HEK293 (cell line): ENCODE results near the gene IMMP2L.

ENCODE experiments used
- CTCF ChIA-PET: fragments of 350-600 bp; formaldehyde crosslinking; extraction: SDS; loops from one replicate; lab custom pipeline; 2021; ENCODE audit warnings: antibody characterized with exemption; lab: Yijun Ruan, JAX
- POLR2A ChIA-PET: fragments of 300-600 bp; formaldehyde crosslinking; extraction: SDS; loops from one replicate; lab custom pipeline; 2020; ENCODE audit warnings: antibody characterized with exemption, inconsistent platforms; lab: Yijun Ruan, JAX
- H3K27ac ChIP-seq: fragments of 200-500 bp; sonication (Bioruptor generic); 2 replicates; pipeline ENCODE4 v1.5.1; 2014; ENCODE audit warnings: low read depth, low read length, control low read depth, inconsistent platforms; ENCODE audit errors: extremely low read depth
- H3K36me3 ChIP-seq, 2 experiments: fragments of 200-500 bp in 1 of 2; sonication (Bioruptor generic) in 1 of 2; 1 replicate in 1 of 2; 2 replicates in 1 of 2; pipeline ENCODE4 v1.5.1; 2014 to 2017; ENCODE audit warnings: inconsistent platforms in 2 of 2, low read length in 2 of 2; ENCODE audit not compliant: control insufficient read depth in 2 of 2, insufficient read depth in 1 of 2
- H3K4me1 ChIP-seq: fragments of 200-500 bp; sonication (Bioruptor generic); 2 replicates; pipeline ENCODE4 v1.5.1; 2014; ENCODE audit warnings: mild to moderate bottlenecking, low read length, inconsistent platforms; ENCODE audit not compliant: control insufficient read depth, insufficient read depth
- H3K4me3 ChIP-seq: 2 replicates; pipeline ENCODE4 v1.5.1; 2011; ENCODE audit warnings: low read depth, mild to moderate bottlenecking, control low read depth, low read length, moderate library complexity
- H3K9me3 ChIP-seq: fragments of 200-500 bp; sonication (Bioruptor generic); 2 replicates; pipeline ENCODE4 v1.5.1; 2014; ENCODE audit warnings: low read depth, low read length, inconsistent platforms; ENCODE audit not compliant: control insufficient read depth, insufficient read depth
- BCL11B ChIP-seq: fragments of 450-650 bp; formaldehyde crosslinking; IDR thresholded peaks from 2 replicates; pipeline ENCODE4 v1.5.1; 2016; ENCODE audit warnings: low read depth, missing biosample characterization, missing genetic modification characterization
- CTCF ChIP-seq: fragments of 450-650 bp; formaldehyde crosslinking; IDR thresholded peaks from 2 replicates; pipeline ENCODE4 v1.5.1; 2016; ENCODE audit warnings: missing biosample characterization, missing genetic modification characterization
- GFI1B ChIP-seq: fragments of 450-650 bp; formaldehyde crosslinking; IDR thresholded peaks from 2 replicates; pipeline ENCODE4 v1.5.1; 2016; ENCODE audit warnings: missing biosample characterization, missing genetic modification characterization
- HIC1 ChIP-seq: fragments of 450-650 bp; formaldehyde crosslinking; IDR thresholded peaks from 2 replicates; pipeline ENCODE4 v1.5.1; 2016; ENCODE audit warnings: missing biosample characterization, missing genetic modification characterization
- KLF10 ChIP-seq: fragments of 450-650 bp; IDR thresholded peaks from 2 replicates; pipeline ENCODE4 v1.5.1; 2018; ENCODE audit warnings: missing biosample characterization, mild to moderate bottlenecking, missing genetic modification characterization
- MZF1 ChIP-seq: fragments of 450-650 bp; formaldehyde crosslinking; IDR thresholded peaks from 2 replicates; pipeline ENCODE4 v1.5.1; 2017; ENCODE audit warnings: missing biosample characterization, missing genetic modification characterization, borderline replicate concordance
- OSR2 ChIP-seq: fragments of 450-650 bp; formaldehyde crosslinking; IDR thresholded peaks from 2 replicates; pipeline ENCODE4 v1.5.1; 2016; ENCODE audit warnings: missing biosample characterization, missing genetic modification characterization
- PRDM2 ChIP-seq: fragments of 450-650 bp; formaldehyde crosslinking; IDR thresholded peaks from 2 replicates; pipeline ENCODE4 v1.5.1; 2016; ENCODE audit warnings: missing biosample characterization, missing genetic modification characterization, borderline replicate concordance
- PRDM4 ChIP-seq: fragments of 450-650 bp; formaldehyde crosslinking; IDR thresholded peaks from 2 replicates; pipeline ENCODE4 v1.5.1; 2017; ENCODE audit warnings: missing biosample characterization, missing genetic modification characterization
- REPIN1 ChIP-seq: fragments of 450-650 bp; formaldehyde crosslinking; IDR thresholded peaks from 2 replicates; pipeline ENCODE4 v1.5.1; 2017; ENCODE audit warnings: missing biosample characterization, missing genetic modification characterization, low read depth
- ZBTB44 ChIP-seq: fragments of 450-650 bp; IDR thresholded peaks from 2 replicates; pipeline ENCODE4 v1.5.1; 2018; ENCODE audit warnings: missing biosample characterization, mild to moderate bottlenecking, missing genetic modification characterization
- ZBTB48 ChIP-seq: fragments of 450-650 bp; formaldehyde crosslinking; IDR thresholded peaks from 2 replicates; pipeline ENCODE4 v1.5.1; 2016; ENCODE audit warnings: missing biosample characterization, missing genetic modification characterization
- ZFHX2 ChIP-seq: fragments of 450-650 bp; formaldehyde crosslinking; conservative IDR thresholded peaks from 2 replicates; pipeline ENCODE4 v1.5.1; 2016; ENCODE audit warnings: missing biosample characterization, missing genetic modification characterization
- ZNF133 ChIP-seq: fragments of 450-650 bp; formaldehyde crosslinking; IDR thresholded peaks from 2 replicates; pipeline ENCODE4 v1.5.1; 2016; ENCODE audit warnings: missing biosample characterization, missing genetic modification characterization
- ZNF184 ChIP-seq: fragments of 450-650 bp; IDR thresholded peaks from 2 replicates; pipeline ENCODE4 v1.5.1; 2018; ENCODE audit warnings: missing biosample characterization, mild to moderate bottlenecking, missing genetic modification characterization
- ZNF202 ChIP-seq: fragments of 450-650 bp; formaldehyde crosslinking; IDR thresholded peaks from 2 replicates; pipeline ENCODE4 v1.5.1; 2016; ENCODE audit warnings: missing biosample characterization, missing genetic modification characterization, borderline replicate concordance
- ZNF223 ChIP-seq: fragments of 450-650 bp; formaldehyde crosslinking; IDR thresholded peaks from 2 replicates; pipeline ENCODE4 v1.5.1; 2016; ENCODE audit warnings: missing biosample characterization, missing genetic modification characterization
- ZNF37A ChIP-seq: fragments of 450-650 bp; IDR thresholded peaks from 2 replicates; pipeline ENCODE4 v1.5.1; 2018; ENCODE audit warnings: missing biosample characterization, missing genetic modification characterization
- ZNF423 ChIP-seq: fragments of 450-650 bp; formaldehyde crosslinking; IDR thresholded peaks from 2 replicates; pipeline ENCODE4 v1.5.1; 2016; ENCODE audit warnings: missing biosample characterization, missing genetic modification characterization
- ZNF530 ChIP-seq: fragments of 450-650 bp; formaldehyde crosslinking; IDR thresholded peaks from 2 replicates; pipeline ENCODE4 v1.5.1; 2016; ENCODE audit warnings: low read depth, missing biosample characterization, missing genetic modification characterization
- ZNF585B ChIP-seq: fragments of 450-650 bp; formaldehyde crosslinking; IDR thresholded peaks from 2 replicates; pipeline ENCODE4 v1.5.1; 2016; ENCODE audit warnings: missing biosample characterization, missing genetic modification characterization
- ZNF654 ChIP-seq: fragments of 450-650 bp; formaldehyde crosslinking; IDR thresholded peaks from 2 replicates; pipeline ENCODE4 v1.5.1; 2016; ENCODE audit warnings: low read depth, missing biosample characterization, missing genetic modification characterization
- ZSCAN23 ChIP-seq: fragments of 450-650 bp; formaldehyde crosslinking; IDR thresholded peaks from 2 replicates; pipeline ENCODE4 v1.5.1; 2016; ENCODE audit warnings: missing biosample characterization, missing genetic modification characterization
- ZSCAN30 ChIP-seq: fragments of 450-650 bp; IDR thresholded peaks from 2 replicates; pipeline ENCODE4 v1.5.1; 2018; ENCODE audit warnings: missing biosample characterization, mild to moderate bottlenecking, missing genetic modification characterization, moderate library complexity

Gene IMMP2L

GRCh38 chr7:111199643-111200042, 362.6 kb downstream of the IMMP2L start:
- Histone ChIP-seq H3K27ac (no peak overlapping the region), H3K9me3 (no peaks in the 10 kb centered on the region), H3K4me1 (no peaks in the 10 kb centered on the region; the same call in none of the 2 replicates), H3K4me3 (no peak overlapping the region), H3K36me3 (no peaks in the 10 kb centered on the region)
- ChIA-PET POLR2A (no interaction called here), CTCF (no interaction called here)
- TF ChIP-seq ZNF202 (no peak), ZNF423 (tag by site-specific recombination) (0 out of 2 replicates have a peak, but pooled peaks have one; percentile 30), ZNF223 (no peak), PRDM4 (peak; percentile 43; the same call in 1 of the 2 replicates), ZNF133 (tag by site-specific recombination) (no peak), CTCF (tag by site-specific recombination) (no peak), ZNF585B (tag by site-specific recombination) (no peak), ZBTB44 (tag by site-specific recombination) (0 out of 2 replicates have a peak, but pooled peaks have one; percentile 49), ZBTB48 (tag by site-specific recombination) (peak; percentile 67; the same call in 1 of the 2 replicates), ZNF530 (tag by site-specific recombination) (no peak), ZFHX2 (tag by site-specific recombination) (no peak), ZSCAN30 (tag by site-specific recombination) (0 out of 2 replicates have a peak, but pooled peaks have one; percentile 33), GFI1B (no peak), BCL11B (tag by site-specific recombination) (0 out of 2 replicates have a peak, but pooled peaks have one; percentile 39), KLF10 (tag by site-specific recombination) (peak; percentile 20; the same call in 1 of the 2 replicates), ZNF654 (tag by site-specific recombination) (no peak), OSR2 (tag by site-specific recombination) (peak; percentile 37; the same call in 1 of the 2 replicates), ZNF37A (no peak), MZF1 (tag by site-specific recombination) (peak; percentile 82; the same call in 1 of the 2 replicates), PRDM2 (tag by site-specific recombination) (no peak), ZNF184 (tag by site-specific recombination) (no peak), ZSCAN23 (no peak), HIC1 (tag by site-specific recombination) (peak; percentile 40; the same call in 1 of the 2 replicates), REPIN1 (tag by site-specific recombination) (no peak)
